Anterior cingulate cortex (tissue), 58 donors: Measurements from ENCODE around the gene FADS3.

Source experiments
- DNase-seq, 58 donors: peaks; one replicate each; lab custom pipeline; 2025; lab: John Stamatoyannopoulos, UW

FADS3 gene

DNA sequence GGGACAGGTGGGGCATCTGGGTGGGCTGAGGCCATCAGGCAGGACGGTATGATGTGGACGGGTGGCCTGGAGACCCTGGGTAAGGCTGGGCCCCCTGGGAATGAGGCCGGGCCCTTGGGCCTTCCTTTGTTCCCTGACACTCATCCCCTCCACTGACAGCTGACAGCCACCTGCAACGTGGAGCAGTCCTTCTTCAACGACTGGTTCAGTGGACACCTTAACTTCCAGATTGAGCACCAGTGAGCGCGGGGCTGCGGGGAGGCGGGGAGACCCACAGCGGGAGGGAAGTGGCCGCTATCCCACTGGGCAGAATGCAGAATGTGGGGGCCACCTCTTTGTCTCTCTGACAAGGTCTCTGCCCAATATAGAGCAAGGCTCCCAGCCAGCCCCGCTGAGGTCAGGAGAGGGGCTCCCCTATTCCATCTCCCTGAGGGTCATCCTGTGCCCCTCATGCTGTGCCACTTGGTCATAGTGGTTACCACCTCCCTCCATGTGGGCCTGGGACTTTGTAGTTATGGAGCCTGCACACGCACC, 27.7 kb downstream of the FADS3 start:
- DNase-seq = no peak

DNA sequence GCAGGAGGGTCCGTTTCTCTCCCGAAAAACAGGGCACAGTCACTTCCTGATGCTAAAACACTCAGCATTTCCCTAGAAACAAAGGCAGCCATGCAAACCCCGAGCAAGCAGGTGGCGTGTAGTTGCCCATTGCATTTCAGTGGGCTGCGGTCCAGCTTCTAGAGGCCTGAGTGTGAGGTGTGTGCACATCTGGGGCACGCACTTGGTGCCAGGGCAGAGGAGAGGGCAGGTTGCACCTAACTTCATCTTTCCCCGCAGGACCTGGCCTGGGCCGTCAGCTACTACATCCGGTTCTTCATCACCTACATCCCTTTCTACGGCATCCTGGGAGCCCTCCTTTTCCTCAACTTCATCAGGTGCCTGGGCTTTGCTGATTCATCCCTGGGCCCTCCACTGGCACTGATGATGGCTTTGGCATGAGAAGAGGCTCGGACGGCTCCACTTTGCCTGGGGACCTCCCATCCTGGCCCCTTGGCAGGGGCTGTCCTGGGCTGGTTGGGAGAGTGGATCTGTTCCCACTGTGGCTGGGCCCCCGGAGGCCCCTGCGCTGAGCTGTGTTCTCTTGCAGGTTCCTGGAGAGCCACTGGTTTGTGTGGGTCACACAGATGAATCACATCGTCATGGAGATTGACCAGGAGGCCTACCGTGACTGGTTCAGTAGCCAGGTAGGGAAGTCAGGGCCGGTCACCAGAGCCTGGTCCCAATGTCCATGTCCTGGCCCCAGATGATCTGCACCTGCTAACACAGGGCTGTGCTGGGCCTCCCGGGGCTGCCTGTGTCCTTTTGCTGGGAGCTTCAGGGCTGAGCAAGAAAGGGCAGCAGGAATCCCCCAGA, 28.4 kb downstream of the FADS3 start:
- DNase-seq = no peak

DNA sequence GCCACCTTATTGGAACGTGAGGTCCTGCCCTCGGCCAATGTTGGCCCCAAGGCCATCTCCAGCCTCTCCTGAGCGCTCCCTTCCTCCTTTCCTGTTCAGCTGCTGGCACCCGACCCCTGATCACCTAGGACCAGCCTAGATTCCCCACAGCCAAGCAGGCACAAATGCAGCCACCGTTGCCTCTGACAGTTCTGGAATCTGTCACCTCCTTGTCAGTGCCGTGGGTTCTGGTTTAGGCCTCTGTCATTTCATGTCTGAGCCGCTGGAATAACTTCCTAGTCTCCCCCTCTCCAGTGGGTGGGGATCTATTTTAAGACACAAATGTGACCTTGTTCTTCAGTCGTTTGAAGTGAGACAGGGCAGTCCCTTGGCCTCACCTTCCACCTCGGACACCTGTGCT, 29.7 kb downstream of the FADS3 start:
- no peak for DNase-seq

DNA sequence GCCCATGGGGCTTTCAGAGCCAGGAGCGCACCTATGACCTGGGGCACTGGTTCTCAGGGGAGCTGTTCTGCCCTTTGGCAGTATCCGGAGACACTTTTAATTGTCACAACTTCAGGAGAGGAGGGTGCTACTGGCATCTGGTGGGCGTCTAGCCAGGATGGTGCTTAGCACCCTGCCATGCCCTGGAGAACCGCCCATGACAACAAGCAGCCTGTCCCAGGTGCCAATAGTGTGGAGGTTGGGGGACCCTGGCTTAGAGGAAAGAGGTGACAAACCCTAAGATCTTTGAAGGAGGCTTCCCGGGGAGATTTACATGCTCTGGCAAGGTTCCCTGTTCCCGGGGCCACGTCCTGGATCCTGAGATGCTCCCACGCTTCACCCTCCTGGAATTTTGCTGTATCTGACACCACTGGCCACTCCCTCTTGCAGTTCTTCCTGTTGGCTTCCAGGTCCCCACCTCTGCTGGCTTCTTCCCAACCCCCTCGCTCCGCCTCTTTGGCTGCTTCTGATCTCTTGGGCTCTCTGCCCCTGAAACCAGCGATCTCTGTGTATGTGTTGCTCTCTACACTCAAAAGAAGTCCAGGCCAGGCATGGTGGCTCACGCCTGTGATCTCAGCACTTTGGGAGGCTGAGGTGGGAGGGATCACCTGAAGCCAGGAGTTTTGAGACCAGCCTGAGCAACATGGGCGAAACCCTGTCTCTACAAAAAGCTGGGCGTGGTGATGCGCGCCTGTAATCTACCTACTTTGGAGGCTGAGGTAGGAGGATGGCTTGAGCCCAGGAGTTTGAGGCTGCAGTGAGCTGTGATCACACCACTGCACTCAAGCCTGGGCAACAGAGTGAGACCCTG, 31.1 kb downstream of the FADS3 start:
- no peak for DNase-seq

DNA sequence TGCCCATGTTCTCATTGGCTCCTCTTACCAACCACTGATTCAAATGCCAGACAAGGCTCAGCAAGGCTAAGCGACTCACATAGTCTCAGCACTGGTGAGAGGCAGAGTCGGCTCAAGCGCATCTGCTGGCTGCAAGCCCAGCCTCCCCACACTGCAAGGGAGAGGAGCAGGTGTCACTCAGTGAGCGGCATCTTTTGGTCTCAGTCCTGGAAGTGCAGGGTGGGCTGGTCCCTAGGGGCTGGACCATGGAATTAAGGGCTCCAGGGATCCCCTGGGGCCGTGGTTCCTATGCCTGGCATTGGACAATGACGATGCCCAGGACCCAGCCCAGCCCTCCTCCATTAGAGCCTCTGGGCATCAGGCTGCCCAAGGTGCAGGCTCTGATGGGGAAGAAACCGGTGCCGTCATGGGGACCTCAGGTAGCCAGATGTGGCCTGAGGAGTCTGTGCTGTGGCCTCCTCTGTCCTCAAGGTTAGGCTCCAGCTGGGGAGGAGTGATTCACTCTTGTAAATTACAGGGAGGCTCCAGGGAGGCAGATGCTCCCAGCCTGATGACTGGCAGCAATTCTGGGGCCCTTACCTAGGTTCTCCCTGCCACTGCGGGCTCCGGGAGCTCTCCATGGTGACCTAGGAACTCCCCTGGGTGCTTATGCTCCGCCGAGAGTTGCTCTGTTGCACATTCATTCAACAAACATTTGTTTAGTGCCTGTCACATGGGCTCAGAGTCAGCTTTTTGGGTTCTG, 35.2 kb downstream of the FADS3 start:
- peak in 1 of 58 donors; percentile 14 for DNase-seq

DNA sequence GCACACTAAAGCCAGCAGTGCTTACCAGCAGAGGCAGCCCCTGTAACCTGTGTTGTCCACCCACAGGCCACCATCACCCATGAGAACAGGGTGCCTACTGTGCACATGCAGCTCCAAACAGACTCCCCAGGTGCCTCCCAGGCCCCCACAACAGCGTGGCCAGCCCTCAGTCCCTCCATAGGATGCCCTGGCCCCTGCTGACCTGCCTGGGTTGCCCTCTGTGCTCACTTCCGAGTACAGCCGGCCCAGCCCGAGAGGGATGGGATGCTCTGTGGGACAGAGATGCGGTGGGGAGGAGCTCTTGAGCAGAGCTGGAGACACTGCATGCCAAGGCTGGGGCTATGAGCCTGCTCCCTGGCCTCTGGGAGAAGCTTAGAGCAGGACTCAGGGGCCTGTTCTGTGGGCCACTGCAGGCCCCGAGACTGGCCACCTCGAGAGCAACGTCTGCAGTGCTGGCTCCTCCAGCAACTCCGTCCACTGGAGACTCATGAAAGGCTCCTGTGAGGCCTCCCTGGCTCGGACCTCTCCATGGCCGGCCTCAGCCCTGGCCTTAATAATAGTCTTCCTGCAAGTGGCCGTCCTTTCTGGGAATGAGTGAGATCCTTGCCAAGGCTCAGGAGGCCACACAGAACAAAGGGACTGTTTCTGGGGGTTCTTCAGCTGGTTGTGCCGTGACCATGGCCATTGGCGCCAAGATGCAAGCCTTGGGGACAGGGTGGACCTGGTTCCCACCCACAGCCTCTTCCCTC, 36.2 kb downstream of the FADS3 start:
- DNase-seq = peak in 25 of 58 donors; percentile 13 to 77 (median 32)

DNA sequence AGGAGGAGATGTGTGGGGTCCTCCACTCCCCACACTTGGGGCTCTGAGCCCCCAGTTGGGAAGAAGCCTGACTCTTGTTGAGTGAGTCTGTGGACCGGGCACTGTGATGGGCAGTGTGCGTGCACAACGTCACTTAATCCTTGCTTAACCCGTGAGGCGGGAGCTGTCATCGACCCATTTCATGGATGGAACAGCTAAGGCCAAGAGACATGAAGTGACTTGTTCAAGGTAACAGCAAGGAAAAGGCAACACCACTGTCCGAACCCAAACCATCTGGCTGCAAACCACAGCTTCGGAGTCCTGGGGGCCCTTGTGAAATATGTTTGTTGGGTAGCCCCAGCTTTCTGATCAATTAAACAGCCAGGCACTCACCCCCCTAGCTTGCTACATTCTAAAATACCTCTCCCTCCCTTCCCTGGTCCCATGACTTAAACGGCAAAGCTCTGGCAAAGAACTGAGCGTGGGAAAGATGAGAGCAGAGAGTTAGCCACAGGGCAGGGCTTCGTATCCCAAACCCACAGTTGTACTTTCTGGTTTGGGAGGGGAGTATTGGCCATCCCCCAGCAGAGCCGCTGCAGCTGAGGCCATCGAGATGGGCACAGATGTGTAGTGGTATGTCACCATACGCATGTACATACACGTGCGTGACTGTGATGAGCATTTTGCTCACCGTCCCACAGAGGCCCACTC, 37.0 kb downstream of the FADS3 start:
- DNase-seq = no peak

DNA sequence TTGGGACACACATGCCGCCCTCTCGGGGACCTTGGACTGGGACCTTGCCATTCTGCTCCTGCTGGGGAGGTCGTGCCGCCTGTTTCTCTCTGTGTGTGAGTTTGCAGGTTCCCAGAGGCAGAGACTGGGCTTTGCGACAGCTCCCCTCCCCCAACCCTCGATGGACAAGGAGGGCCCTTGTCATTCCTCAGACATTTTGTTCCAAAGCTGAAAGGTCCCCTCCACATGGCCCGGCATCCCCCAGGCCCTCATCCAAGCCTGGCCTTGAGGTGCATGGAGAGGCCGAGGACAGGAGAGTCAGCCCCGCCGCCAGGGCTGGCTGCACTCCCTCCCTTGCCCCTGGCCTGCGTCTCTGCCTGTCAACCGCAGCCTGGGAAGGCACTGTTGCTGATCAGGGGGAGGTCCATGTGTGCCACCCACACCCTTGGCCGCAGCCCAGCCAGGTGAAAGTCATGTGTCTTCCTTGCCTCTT, 37.6 kb downstream of the FADS3 start:
- peak in 48 of 58 donors; percentile 16 to 90 (median 58) for DNase-seq

DNA sequence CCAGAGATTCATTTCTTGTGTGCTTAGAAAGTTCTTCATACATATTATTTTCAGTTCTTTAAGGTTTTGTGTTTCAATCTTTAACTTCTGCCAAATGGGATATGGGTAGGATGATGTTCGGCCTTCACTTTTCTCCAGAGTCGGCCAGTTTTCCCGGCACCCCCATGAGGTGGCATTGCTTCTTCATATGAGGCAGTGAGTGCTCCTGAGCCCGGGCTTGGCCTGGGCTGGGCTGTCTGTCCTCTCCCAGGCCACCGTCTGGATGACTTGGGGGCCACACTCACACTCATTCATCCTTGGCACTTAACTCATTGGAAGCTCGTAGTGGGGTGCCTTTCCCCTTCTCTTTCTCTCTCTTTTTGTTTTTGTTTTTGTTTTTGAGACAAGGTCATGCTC, 39.4 kb downstream of the FADS3 start:
- DNase-seq = no peak

DNA sequence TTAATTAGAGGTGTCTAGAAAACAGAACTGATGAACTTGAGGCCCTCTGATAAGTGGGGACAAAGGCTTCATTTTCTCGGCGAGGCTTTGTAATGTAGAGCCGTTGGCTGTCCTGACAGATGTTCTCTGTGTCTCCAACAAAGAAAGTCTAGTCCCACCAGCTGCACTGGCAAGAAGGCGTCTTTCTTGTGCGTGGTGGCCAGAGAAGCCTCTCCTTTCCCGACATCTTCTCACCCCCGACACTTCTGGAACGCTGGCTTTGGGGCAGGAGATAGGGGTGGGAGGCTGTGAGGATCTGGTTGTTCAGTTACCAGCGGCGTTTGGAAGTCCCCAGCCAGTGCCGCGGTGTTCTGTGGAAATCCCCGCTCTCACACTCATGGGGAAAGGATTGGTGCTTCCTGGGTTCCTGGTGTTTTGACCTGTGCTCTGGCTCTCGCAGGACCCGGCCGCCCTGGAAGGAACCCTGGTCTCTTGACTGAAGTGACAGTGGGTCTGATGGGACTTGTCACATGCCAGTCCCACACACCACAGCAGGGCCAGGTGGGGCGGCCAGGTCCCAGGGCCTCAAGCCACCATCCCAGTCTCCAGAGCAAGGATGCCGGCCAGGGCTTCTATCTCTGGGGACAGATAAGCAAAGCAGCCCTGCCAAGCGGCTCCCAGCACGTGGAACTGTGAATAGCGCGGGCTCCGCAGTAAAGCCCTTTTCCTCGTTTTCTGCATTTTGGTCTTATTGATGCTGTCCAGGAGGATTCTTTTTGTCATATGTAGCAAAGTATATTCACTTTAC, 40.0 kb downstream of the FADS3 start:
- DNase-seq = peak in 23 of 58 donors; percentile 17 to 77 (median 52)

DNA sequence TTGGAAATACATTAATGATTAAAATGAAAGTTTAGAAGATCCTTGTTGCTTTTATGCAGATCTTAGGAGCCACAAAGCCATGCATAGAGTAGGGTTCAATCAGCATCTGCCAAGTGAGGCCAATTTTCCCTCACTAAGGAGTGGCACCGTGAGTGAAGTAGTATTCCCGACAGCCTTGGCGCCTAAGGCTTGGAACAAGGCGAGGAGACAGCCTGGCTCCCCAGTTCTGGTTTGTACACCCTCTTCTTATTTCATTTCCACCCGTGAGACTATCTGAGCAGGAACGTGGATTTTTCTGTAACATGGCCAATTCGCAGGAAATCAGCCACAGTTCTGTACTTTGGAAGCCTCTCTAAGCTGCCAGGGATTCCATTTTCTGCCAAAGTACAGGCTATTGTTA, 40.7 kb downstream of the FADS3 start:
- DNase-seq = peak in 19 of 58 donors; percentile 21 to 77 (median 49)

DNA sequence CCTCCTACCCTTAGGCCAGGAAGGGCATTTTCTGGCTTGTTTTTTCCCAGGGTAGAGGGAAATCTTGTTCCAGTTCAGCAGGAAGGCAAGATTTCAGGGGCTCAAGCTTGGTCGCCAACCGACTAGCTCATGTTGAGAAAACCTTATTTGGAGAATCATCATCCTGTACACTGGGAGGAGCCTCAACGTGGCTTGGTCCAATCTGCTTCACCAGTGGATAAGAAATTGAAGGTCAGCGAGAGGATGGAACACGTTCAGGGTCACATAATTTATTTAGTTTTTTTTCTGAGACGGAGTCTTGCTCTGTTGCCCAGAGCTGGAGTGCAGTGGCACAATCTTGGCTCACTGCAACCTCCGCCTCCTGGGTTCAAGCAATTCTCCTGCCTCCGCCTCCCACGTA, 42.7 kb downstream of the FADS3 start:
- no peak for DNase-seq

DNA sequence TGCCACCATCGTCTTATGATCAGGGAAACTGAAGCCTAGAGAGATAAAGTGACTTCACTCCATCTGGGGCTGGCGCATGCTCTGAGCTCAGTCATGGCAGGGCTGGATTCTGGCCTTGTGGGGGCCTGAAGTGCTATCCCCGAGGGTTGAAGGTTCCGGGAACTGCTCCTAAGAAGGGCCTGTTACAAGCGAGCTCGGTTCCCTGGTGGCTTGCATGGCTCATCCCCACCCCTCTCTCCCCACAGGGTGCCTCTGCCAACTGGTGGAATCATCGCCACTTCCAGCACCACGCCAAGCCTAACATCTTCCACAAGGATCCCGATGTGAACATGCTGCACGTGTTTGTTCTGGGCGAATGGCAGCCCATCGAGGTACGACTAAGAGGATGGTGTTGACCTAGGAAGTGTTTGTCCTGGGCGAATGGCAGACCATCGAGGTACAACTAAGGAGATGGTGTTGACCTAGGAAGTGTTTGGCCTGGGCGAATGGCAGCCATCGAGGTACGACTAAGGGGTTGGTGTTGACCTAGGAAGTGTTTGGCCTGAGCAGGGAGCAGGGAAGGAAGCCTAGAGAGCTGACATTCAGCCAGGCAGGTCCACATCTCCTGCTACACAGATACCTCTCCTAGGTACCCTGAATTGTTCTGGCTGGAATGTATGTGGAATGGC, 43.3 kb downstream of the FADS3 start:
- DNase-seq = no peak

DNA sequence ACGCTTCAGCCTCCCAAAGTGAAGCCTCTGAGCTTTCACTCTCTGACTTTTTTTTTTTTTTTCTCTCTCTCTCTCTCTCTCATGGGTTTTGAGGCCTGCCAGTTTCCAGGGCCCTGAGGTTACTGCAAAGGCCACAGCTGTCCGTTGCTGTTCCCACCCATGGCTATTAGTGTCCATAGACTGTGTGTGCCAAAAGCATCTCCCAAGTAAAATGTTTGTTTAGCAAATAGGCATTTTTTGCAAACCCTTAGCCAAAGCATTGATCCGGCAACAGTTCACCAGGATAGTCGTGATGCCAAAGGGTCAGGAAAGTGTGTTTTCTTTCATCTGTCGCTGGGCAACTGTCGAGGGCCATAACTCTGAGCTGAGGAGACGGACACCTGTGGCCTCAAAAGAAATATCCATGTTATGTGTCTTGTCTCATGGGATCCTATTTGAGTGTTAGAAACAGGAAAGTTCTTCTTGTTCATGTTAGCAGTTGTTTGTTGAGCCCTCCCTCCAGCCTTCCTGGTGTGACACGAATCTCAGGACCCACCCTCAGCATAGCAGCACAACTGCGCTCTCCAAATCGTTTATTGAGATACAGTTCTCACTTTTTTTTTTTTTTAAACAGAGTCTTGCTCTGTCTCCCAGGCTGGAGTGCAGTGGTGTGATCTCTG, 44.9 kb downstream of the FADS3 start:
- no peak for DNase-seq

DNA sequence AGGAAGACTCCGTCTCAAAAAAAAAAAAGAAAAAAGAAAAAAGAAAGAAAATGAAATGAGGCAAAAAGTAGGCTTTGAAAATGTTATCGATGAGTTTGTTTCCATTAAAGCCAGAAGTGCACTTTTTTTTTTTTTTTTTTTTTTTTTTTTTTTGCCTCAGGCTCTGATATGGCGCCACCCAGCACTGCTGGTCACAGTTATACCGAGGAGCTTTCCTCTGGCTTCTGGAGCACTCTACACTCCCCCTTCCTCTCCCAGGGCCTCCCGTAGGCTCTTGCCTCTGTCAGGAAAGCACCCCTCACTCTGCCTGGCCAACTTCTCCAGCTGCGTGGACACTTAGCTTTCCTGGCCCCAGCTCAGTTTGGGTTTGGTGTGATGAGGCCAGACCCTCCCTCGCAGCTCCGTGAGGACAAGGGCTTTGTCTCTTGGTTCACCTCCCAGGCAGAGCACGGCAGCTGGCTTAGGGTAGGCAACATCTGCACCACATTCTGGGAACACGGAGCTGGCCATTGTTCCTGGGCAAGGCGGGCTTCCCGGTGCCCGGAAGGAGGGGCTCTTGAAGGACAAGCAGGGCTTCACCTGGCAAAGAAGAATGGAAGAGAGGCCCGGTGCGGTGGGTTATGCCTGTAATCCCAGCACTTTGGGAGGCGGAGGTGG, 46.3 kb downstream of the FADS3 start:
- no peak for DNase-seq

DNA sequence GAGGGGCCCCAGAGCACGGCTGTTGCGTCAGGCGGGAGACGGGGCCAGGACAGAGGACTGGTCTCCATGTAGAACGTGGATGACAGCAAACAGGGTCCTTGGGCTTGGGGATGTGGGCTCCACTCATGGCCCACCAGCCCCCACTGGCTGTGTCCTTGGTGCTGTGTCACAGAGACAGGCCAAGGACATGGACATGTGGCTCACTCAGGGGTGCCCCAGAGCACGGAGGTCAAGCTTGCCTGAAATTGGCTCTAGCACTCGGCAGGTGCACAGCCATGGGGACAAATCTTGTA, 48.9 kb downstream of the FADS3 start:
- no peak for DNase-seq
